GM23248 (cell line): ENCODE measurements around the gene ATP7B.

ENCODE experiments used
- EZH2 ChIP-seq: fragments of 200-600 bp; sonication (generic); IDR thresholded peaks from 2 replicates; pipeline ENCODE4 v1.6.1; 2018; ENCODE audit warnings: antibody characterized with exemption, mild to moderate bottlenecking; ENCODE audit not compliant: insufficient read depth, poor library complexity, severe bottlenecking
- EZH2phosphoT487 ChIP-seq: fragments of 200-600 bp; sonication (generic); IDR thresholded peaks from 2 replicates; pipeline ENCODE4 v1.6.1; 2018; ENCODE audit warnings: antibody characterized with exemption, moderate library complexity, mild to moderate bottlenecking, low read depth; ENCODE audit not compliant: insufficient read depth

GRCh38 chr13:51927129-51927528 is 84.1 kb downstream of the ATP7B start:
- no peak for TF ChIP-seq EZH2
- TF ChIP-seq EZH2phosphoT487 = no peak
